Measurements from ENCODE around the gene HYDIN. TPM values are rescaled to one million over a fixed set of nuclear protein-coding genes. Genes with fewer than 3 reads are reported as not detected.
A peak's percentile ranks its signal among the peaks of the same experiment; 100 is the strongest.

Gene HYDIN
- polyA plus RNA-seq, 2 of the 4 experiments (the other 2 are of a cell fraction): 0.23 to 0.41 TPM

- Histone ChIP-seq H3K27ac (no peak overlapping the region), H3K4me3 (no peak overlapping the region), H3K9me3 (no peaks in the 10 kb centered on the region; the same call in 2 of the 3 replicates), H3K4me2 (no peak overlapping the region), H3K4me1 (no peaks in the 10 kb centered on the region)
- 32% methylated on average over 9 of the region's 9 CpGs for WGBS (ENCODE audit: missing lambda C conversion rate)
- ChIA-PET POLR2A (no interaction called here), CTCF (interaction anchor here (1.1 kb wide), 1 partner anchor 489 kb away, joined by 3 read pairs; no protein-coding TSS in a partner anchor)
- no peak for DNase-seq (ENCODE audit: low read depth in 1 of 2, low spot score in 1 of 2)
- no peak for ATAC-seq
- FAIRE-seq: no peak
- TF ChIP-seq NPAS2 (CRISPR knock-in tag; IDR thresholded peaks at IDR 0.05; ENCODE audit: borderline replicate concordance) (no peak), CHD2 (IDR thresholded peaks at IDR 0.05; ENCODE audit: low read length, partially characterized antibody) (no peak), HOXB13 (CRISPR knock-in tag; IDR thresholded peaks at IDR 0.05; ENCODE audit: low read depth) (no peak)
Observed at GRCh38 chr16:70809392-70810060, 421.0 kb downstream of the HYDIN start.

- ChIA-PET CTCF (interaction anchor here (0.9 kb wide), 1 partner anchor 462 kb away, joined by 3 read pairs; no protein-coding TSS in a partner anchor), POLR2A (interaction anchor here (0.6 kb wide), 1 partner anchor 379 kb away, joined by 5 read pairs; no protein-coding TSS in a partner anchor)
- no peaks in the 10 kb centered on the region; the same call in 1 of the 3 replicates for H3K9me3 ChIP-seq
- no peaks in the 10 kb centered on the region for H3K4me1 ChIP-seq
- ATAC-seq: peak; percentile 60 to 79; a peak in 5 of 6 replicates
- DNase-seq (ENCODE audit: low read depth in 1 of 2, low spot score in 1 of 2): no peak
- no peak overlapping the region for H3K27ac ChIP-seq
- TF ChIP-seq ZSCAN20 (CRISPR knock-in tag; IDR thresholded peaks at IDR 0.05) (no peak), RFX5 (IDR thresholded peaks at IDR 0.05) (no peak), RCOR1 (IDR thresholded peaks at IDR 0.05; ENCODE audit: low read depth, low read length) (no peak), CBX8 (IDR thresholded peaks at IDR 0.05) (no peak), RAD21 (conservative IDR thresholded peaks at IDR 0.05 in 1 of 2, IDR thresholded peaks at IDR 0.05 in 1 of 2) (0 out of 5 replicates have a peak, but pooled peaks of 1 of the 2 experiments have one; percentile 8), EP300 (IDR thresholded peaks at IDR 0.05) (no peak)
- no peak overlapping the region for H3K4me3 ChIP-seq
- no peak overlapping the region for H3K4me2 ChIP-seq
- no peak for FAIRE-seq
Observed at GRCh38 chr16:70808371-70808770, 422.2 kb downstream of the HYDIN start.

DNA sequence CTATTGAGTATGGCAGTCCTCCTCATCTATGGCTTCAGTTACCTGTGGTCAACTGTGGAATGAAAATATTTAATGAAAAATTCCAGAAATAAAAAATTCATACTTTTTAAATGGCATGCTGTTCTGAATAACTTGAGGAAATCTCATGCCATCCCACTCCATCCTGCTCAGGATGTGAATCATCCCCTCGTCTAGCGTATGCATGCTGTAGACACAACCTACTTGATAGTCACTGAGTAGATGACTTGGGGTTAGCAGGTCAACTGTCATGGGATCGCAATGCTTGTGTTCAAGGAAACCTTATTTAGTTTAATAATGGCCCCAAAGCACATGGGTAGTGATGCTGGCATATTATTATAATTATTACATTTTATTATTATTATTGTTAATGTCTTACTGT is 424.7 kb downstream of the HYDIN start:
- ATAC-seq (no peak), FAIRE-seq (no peak), DNase-seq (ENCODE audit: low read depth in 1 of 2, low spot score in 1 of 2) (no peak)
- POLR2A ChIA-PET: no interaction called here
- Histone ChIP-seq H3K4me1 (no peaks in the 10 kb centered on the region), H3K9me3 (no peaks in the 10 kb centered on the region; the same call in 1 of the 3 replicates), H3K27ac (no peak overlapping the region), H3K4me2 (no peak overlapping the region), H3K4me3 (no peak overlapping the region)
- WGBS (ENCODE audit: missing lambda C conversion rate): 15% methylated on average over 3 of the region's 3 CpGs
- CTCF ChIA-PET: no interaction called here
- TF ChIP-seq JUN (IDR thresholded peaks at IDR 0.05): no peak
- TF ChIP-seq HOXB5 (CRISPR knock-in tag; IDR thresholded peaks at IDR 0.05): no peak
- TF ChIP-seq, protein P1, sequence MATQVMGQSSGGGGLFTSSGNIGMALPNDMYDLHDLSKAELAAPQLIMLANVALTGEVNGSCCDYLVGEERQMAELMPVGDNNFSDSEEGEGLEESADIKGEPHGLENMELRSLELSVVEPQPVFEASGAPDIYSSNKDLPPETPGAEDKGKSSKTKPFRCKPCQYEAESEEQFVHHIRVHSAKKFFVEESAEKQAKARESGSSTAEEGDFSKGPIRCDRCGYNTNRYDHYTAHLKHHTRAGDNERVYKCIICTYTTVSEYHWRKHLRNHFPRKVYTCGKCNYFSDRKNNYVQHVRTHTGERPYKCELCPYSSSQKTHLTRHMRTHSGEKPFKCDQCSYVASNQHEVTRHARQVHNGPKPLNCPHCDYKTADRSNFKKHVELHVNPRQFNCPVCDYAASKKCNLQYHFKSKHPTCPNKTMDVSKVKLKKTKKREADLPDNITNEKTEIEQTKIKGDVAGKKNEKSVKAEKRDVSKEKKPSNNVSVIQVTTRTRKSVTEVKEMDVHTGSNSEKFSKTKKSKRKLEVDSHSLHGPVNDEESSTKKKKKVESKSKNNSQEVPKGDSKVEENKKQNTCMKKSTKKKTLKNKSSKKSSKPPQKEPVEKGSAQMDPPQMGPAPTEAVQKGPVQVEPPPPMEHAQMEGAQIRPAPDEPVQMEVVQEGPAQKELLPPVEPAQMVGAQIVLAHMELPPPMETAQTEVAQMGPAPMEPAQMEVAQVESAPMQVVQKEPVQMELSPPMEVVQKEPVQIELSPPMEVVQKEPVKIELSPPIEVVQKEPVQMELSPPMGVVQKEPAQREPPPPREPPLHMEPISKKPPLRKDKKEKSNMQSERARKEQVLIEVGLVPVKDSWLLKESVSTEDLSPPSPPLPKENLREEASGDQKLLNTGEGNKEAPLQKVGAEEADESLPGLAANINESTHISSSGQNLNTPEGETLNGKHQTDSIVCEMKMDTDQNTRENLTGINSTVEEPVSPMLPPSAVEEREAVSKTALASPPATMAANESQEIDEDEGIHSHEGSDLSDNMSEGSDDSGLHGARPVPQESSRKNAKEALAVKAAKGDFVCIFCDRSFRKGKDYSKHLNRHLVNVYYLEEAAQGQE (IDR thresholded peaks at IDR 0.05): no peak
- no peak for TF ChIP-seq ATOH8 (CRISPR knock-in tag; IDR thresholded peaks at IDR 0.05; ENCODE audit: low read depth)
- no peak for TF ChIP-seq TP53 (CRISPR knock-in tag; IDR thresholded peaks at IDR 0.05)
- no peak for TF ChIP-seq MYC (IDR thresholded peaks at IDR 0.05; ENCODE audit: borderline replicate concordance, low read length)
- no peak for TF ChIP-seq EHMT2 (IDR thresholded peaks at IDR 0.05; ENCODE audit: low read depth)

Measured in A549 (cell line).